Neuronal stem cell (in vitro differentiated cells): ENCODE data around the gene RHOJ. TPM values are rescaled to one million over a fixed set of nuclear protein-coding genes. Genes with fewer than 3 reads are reported as not detected.

Source experiments
- DNase-seq: peaks from one replicate; pipeline ENCODE4 v3.0.0-alpha.2; 2013; ENCODE audit warnings: low spot score
- H2AFZ ChIP-seq: one replicate; pipeline ENCODE4 v1.6.1; 2013; ENCODE audit warnings: mild to moderate bottlenecking, low read length, inconsistent platforms
- H2AK5ac ChIP-seq: 2 replicates; pipeline ENCODE4 v1.6.1; 2013; ENCODE audit warnings: low read depth, mild to moderate bottlenecking, inconsistent platforms, low read length, moderate library complexity, mixed read lengths
- H2BK120ac ChIP-seq: 2 replicates; pipeline ENCODE4 v1.6.1; 2013; ENCODE audit warnings: low read depth, mild to moderate bottlenecking, inconsistent platforms, low read length, moderate library complexity, mixed read lengths
- H2BK12ac ChIP-seq: one replicate; pipeline ENCODE4 v1.6.1; 2013; ENCODE audit warnings: low read length, inconsistent platforms
- H2BK15ac ChIP-seq: 2 replicates; pipeline ENCODE4 v1.6.1; 2013; ENCODE audit warnings: mild to moderate bottlenecking, low read length, inconsistent platforms, mixed read lengths
- H2BK5ac ChIP-seq: one replicate; pipeline ENCODE4 v1.6.1; 2013; ENCODE audit warnings: inconsistent platforms, mild to moderate bottlenecking, low read length, moderate library complexity
- H3K14ac ChIP-seq: one replicate; pipeline ENCODE4 v1.6.1; 2013; ENCODE audit warnings: low read length, inconsistent platforms
- H3K18ac ChIP-seq: 2 replicates; pipeline ENCODE4 v1.6.1; 2013; ENCODE audit warnings: low read length, inconsistent platforms
- H3K23ac ChIP-seq: 2 replicates; pipeline ENCODE4 v1.6.1; 2013; ENCODE audit warnings: low read depth, mild to moderate bottlenecking, mixed read lengths, low read length, inconsistent platforms; ENCODE audit not compliant: poor library complexity
- H3K27ac ChIP-seq: replicated peaks from 3 replicates; pipeline ENCODE4 v1.5.1; 2013; ENCODE audit warnings: low read length, inconsistent platforms
- H3K27me3 ChIP-seq, 3 experiments: 2 replicates each; pipeline ENCODE4 v1.6.1; 2013; ENCODE audit warnings: low read length in 3 of 3, mild to moderate bottlenecking in 2 of 3, inconsistent platforms in 1 of 3, low read depth in 1 of 3, mixed read lengths in 1 of 3, moderate library complexity in 1 of 3; ENCODE audit not compliant: control insufficient read depth in 3 of 3, insufficient read depth in 3 of 3
- H3K36me3 ChIP-seq, 2 donors: replicated peaks in 1 of 2; 2 replicates each; pipeline ENCODE4 v1.6.1; 2013; ENCODE audit warnings: low read length in 2 of 2; ENCODE audit not compliant: control insufficient read depth in 2 of 2, insufficient read depth in 2 of 2
- H3K4ac ChIP-seq: 2 replicates; pipeline ENCODE4 v1.6.1; 2013; ENCODE audit warnings: inconsistent platforms, mild to moderate bottlenecking, low read length, moderate library complexity
- H3K4me1 ChIP-seq, 2 donors: 1 replicate in 1 of 2; 2 replicates in 1 of 2; pipeline ENCODE4 v1.6.1; 2013; ENCODE audit warnings: low read length in 2 of 2, low read depth in 1 of 2; ENCODE audit not compliant: control insufficient read depth in 2 of 2, insufficient read depth in 1 of 2
- H3K4me2 ChIP-seq: one replicate; pipeline ENCODE4 v1.6.1; 2013; ENCODE audit warnings: mild to moderate bottlenecking, low read length, inconsistent platforms; ENCODE audit not compliant: insufficient read depth, poor library complexity, severe bottlenecking
- H3K4me3 ChIP-seq, 2 donors: 2 replicates each; pipeline ENCODE4 v1.5.1; 2013; ENCODE audit warnings: low read length in 2 of 2, mild to moderate bottlenecking in 2 of 2, inconsistent platforms in 1 of 2, moderate library complexity in 1 of 2
- H3K79me1 ChIP-seq: one replicate; pipeline ENCODE4 v1.6.1; 2013; ENCODE audit warnings: low read depth, mild to moderate bottlenecking, inconsistent platforms, low read length, moderate library complexity
- H3K9ac ChIP-seq: one replicate; pipeline ENCODE4 v1.6.1; 2013; ENCODE audit warnings: mild to moderate bottlenecking, low read depth, low read length, inconsistent platforms; ENCODE audit not compliant: poor library complexity
- H3K9me3 ChIP-seq, 2 donors: replicated peaks in 1 of 2; 2 replicates each; pipeline versions ENCODE3 to v1.6.1; 2013; ENCODE audit warnings: low read length in 2 of 2, mild to moderate bottlenecking in 2 of 2, inconsistent platforms in 1 of 2, low read depth in 1 of 2, mixed read lengths in 1 of 2, moderate library complexity in 1 of 2; ENCODE audit not compliant: control insufficient read depth in 2 of 2, insufficient read depth in 1 of 2
- H4K8ac ChIP-seq: one replicate; pipeline ENCODE4 v1.6.1; 2013; ENCODE audit warnings: low read depth, mild to moderate bottlenecking, inconsistent platforms, low read length, moderate library complexity
- H4K91ac ChIP-seq: one replicate; pipeline ENCODE4 v1.6.1; 2013; ENCODE audit warnings: low read length, low read depth, mild to moderate bottlenecking, inconsistent platforms; ENCODE audit not compliant: poor library complexity
- WGBS, 2 donors: extraction: QIAGEN DNeasy Blood & Tissue Kit; methylation state at CpG; one replicate each; pipeline ENCODE4 v1.1.7; 2013; ENCODE audit warnings: missing lambda C conversion rate in 2 of 2, mixed read lengths in 1 of 2; ENCODE audit not compliant: insufficient read length in 2 of 2, insufficient replicate concordance in 1 of 2; ENCODE audit errors: extremely low coverage in 2 of 2; 5-methylcytosine and 5-hydroxymethylcytosine counted together
- polyA plus RNA-seq, 2 experiments: library from polyadenylated mRNA; stranded (reverse); fragments of 200-250 nt; gene quantifications; one replicate each; pipeline ENCODE4 v1.2.3, GENCODE V29; 2013

RHOJ gene
- 0.26 TPM for polyA plus RNA-seq (2013, experiment 1 of 2)
- polyA plus RNA-seq (2013, experiment 2 of 2): 0.25 TPM

DNA sequence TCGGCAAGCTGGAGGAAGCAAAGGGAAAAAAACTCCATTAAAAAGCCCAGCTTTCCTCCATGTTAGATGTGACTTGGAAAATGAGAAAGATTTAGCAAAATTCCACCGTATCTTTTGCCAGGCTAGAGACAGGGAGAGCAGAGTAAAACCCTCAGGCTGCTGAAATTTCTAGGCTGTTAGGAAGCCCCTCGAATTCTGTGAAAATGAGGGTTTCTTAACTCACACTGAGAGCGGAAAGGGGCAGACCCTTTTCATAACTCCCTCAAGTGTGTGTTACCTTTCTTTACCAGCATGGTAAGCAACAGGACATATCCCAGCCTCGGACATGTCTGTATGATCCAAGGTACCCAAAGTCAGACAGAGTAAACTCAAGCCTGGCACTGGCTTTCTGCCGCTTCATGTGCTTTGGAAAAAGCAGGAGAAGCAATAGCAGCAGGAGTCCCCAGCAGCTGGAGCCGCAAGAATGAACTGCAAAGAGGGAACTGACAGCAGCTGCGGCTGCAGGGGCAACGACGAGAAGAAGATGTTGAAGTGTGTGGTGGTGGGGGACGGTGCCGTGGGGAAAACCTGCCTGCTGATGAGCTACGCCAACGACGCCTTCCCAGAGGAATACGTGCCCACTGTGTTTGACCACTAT, at the start of gene RHOJ:
Gene RHOJ, plus strand, starts transcription at position 37 of the 637 bp plus-strand sequence. Its CDS starts 427 bp downstream, at position 464.
- H2BK12ac ChIP-seq: no peak within 1 kb of the TSS
- H3K4me2 ChIP-seq: peak within 1 kb of the TSS; percentile 53
- no peaks in the 10 kb centered on the region for H3K36me3 ChIP-seq
- H3K27me3 ChIP-seq: peaks cover 0 to 3% (median 0%) of the 10 kb centered on the region in 3 experiments
- H3K4ac ChIP-seq: no peak within 1 kb of the TSS
- no CpG with 5 or more reads among the region's 16 CpGs for WGBS, 2 donors
- peak within 1 kb of the TSS in 1 of 2 donors; percentile 43 for H3K4me3 ChIP-seq
- H3K27ac ChIP-seq: peak within 1 kb of the TSS; percentile 27
- no peaks in the 10 kb centered on the region for H3K9me3 ChIP-seq
- H2AK5ac ChIP-seq: no peak within 1 kb of the TSS
- no peak within 1 kb of the TSS for H2BK120ac ChIP-seq
- no peak within 1 kb of the TSS for H2BK15ac ChIP-seq
- H3K79me1 ChIP-seq: no peaks in the 10 kb centered on the region
- no peak within 1 kb of the TSS for H2BK5ac ChIP-seq
- no peak within 1 kb of the TSS for H3K14ac ChIP-seq
- H3K23ac ChIP-seq: no peak within 1 kb of the TSS
- no peak within 1 kb of the TSS for H4K91ac ChIP-seq
- peak within 1 kb of the TSS; percentile 86 for H2AFZ ChIP-seq
- DNase-seq: peak; percentile 27
- H4K8ac ChIP-seq: no peak within 1 kb of the TSS
- peak within 1 kb of the TSS; percentile 15 for H3K18ac ChIP-seq
- H3K4me1 ChIP-seq: peaks cover 5 to 10% of the 10 kb centered on the region in 2 donors
- H3K9ac ChIP-seq: no peak within 1 kb of the TSS

DNA sequence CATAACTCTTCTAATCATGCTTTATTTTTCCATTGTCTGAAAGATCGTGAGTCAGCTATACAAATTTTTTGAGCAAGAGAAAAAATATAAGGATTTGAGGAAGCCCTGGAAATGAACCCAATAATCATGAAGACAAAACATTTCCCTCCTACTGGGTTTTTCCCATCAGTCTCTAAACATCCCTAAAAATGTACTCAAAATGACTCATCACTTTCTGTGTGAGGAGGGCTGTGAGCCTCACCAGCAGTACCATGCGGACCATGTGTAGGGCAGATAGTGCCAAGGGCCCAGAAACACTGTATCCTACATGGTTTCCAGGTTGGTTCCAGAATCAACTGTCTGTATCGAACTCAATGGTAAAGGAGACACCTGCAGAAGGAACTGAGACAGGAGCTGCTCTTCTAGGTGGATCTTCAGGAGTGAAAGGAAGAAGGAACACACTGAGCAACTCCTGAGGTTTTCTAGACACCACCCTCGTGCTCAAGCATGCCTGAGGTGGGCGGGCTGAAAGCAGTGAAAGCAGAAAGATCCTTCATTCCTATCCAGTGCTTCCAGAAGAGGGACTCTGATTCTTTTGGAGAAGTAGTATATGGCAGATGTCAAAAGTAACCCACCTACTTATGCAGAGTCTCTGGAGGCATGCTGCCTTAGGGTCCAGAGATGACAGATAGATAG, 48.6 kb upstream of the RHOJ start:
- Histone ChIP-seq H3K4me2 (no peak overlapping the region), H4K8ac (no peak overlapping the region), H3K27ac (no peak overlapping the region), H3K23ac (no peak overlapping the region), H2BK15ac (no peak overlapping the region), H3K36me3 (no peaks in the 10 kb centered on the region), H3K4me3 (no peak overlapping the region), H2BK12ac (no peak overlapping the region), H4K91ac (no peak overlapping the region), H3K9ac (no peak overlapping the region), H3K4me1 (no peaks in the 10 kb centered on the region), H2BK5ac (no peak overlapping the region), H3K9me3 (no peaks in the 10 kb centered on the region), H3K79me1 (no peaks in the 10 kb centered on the region), H2AFZ (no peak overlapping the region), H2AK5ac (no peak overlapping the region), H3K27me3 (no peaks in the 10 kb centered on the region), H2BK120ac (no peak overlapping the region), H3K4ac (no peak overlapping the region), H3K14ac (no peak overlapping the region), H3K18ac (no peak overlapping the region)
- DNase-seq: no peak
- no CpG with 5 or more reads among the region's 5 CpGs for WGBS, 2 donors

DNA sequence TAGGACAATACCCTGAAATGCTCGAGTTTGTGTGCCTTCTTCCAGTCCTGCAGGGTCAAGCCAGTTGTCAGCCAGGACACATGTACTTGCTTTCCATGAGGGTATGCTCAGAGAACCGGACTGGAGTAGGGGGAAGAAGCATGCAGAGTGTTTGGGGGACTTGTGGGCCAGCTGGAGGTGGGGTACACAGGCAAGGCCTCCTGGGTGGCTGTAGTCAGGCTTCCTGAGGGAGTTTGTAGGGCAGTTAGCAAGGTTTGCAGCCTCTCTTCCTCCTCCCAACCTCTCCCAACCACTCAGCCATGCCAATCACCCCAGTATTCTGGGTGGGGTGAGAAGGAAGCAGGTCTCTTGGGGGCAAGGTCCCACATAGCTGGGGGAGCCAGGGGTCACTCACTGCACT, 47.0 kb upstream of the RHOJ start:
- no peak overlapping the region for H3K9ac ChIP-seq
- no peak overlapping the region for H3K4me3 ChIP-seq
- H3K36me3 ChIP-seq: no peaks in the 10 kb centered on the region
- H4K8ac ChIP-seq: no peak overlapping the region
- no peak overlapping the region for H3K23ac ChIP-seq
- WGBS, 2 donors: no CpG with 5 or more reads among the region's 2 CpGs
- no peak overlapping the region for H2AFZ ChIP-seq
- H3K4me1 ChIP-seq: no peaks in the 10 kb centered on the region
- no peak overlapping the region for H2BK5ac ChIP-seq
- H3K18ac ChIP-seq: no peak overlapping the region
- H3K9me3 ChIP-seq: no peaks in the 10 kb centered on the region
- no peak overlapping the region for H3K27ac ChIP-seq
- H3K4me2 ChIP-seq: no peak overlapping the region
- H3K14ac ChIP-seq: no peak overlapping the region
- H4K91ac ChIP-seq: no peak overlapping the region
- no peaks in the 10 kb centered on the region for H3K27me3 ChIP-seq
- no peak overlapping the region for H2AK5ac ChIP-seq
- no peak overlapping the region for H2BK120ac ChIP-seq
- no peak overlapping the region for H2BK12ac ChIP-seq
- no peaks in the 10 kb centered on the region for H3K79me1 ChIP-seq
- no peak for DNase-seq
- H2BK15ac ChIP-seq: no peak overlapping the region
- H3K4ac ChIP-seq: no peak overlapping the region

DNA sequence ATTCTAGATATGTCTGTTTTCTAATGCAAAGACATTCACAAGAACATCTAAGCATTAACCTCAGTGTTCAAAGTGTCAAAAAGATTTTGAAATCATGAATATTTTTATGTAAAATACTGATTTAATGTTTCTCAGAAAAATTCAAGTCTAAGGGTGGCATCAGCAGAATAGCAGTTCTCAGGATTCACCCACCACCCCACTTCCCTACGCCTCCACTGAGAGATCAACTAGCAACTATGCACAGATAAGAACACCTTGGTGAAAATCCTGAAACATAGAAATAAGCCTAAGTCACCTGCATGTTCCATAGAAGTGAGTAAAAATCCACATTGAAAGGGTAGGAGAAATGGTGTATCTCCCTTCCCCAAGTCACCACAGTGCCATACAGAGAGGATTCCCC, 40.9 kb upstream of the RHOJ start:
- Histone ChIP-seq H3K9me3 (peaks cover 0 to 2% of the 10 kb centered on the region in 2 donors), H3K27me3 (no peaks in the 10 kb centered on the region), H2BK120ac (no peak overlapping the region), H3K18ac (no peak overlapping the region), H4K91ac (no peak overlapping the region), H3K14ac (no peak overlapping the region), H3K27ac (no peak overlapping the region), H3K23ac (no peak overlapping the region), H2BK15ac (no peak overlapping the region), H4K8ac (no peak overlapping the region), H3K9ac (no peak overlapping the region), H3K4me2 (no peak overlapping the region), H2AK5ac (no peak overlapping the region), H2BK12ac (no peak overlapping the region), H2BK5ac (no peak overlapping the region), H3K4ac (no peak overlapping the region), H3K79me1 (no peaks in the 10 kb centered on the region), H2AFZ (no peak overlapping the region), H3K4me3 (no peak overlapping the region), H3K4me1 (no peaks in the 10 kb centered on the region), H3K36me3 (no peaks in the 10 kb centered on the region)
- no CpG with 5 or more reads among the region's 1 CpG for WGBS, 2 donors
- DNase-seq: no peak
